IPS DF 4.7 (cell line): ENCODE measurements around the gene TNKS2.
"Not testable (repeated sequence)": the region's sequence is repeated elsewhere in the genome, so short reads cannot be mapped to it uniquely, and the experiment has no call there.

ENCODE experiments used
- DNase-seq: peaks from one replicate; pipeline ENCODE4 v3.0.0-alpha.2; 2013; ENCODE audit warnings: low spot score; ENCODE audit errors: extremely low read depth

The TNKS2 gene

DNA sequence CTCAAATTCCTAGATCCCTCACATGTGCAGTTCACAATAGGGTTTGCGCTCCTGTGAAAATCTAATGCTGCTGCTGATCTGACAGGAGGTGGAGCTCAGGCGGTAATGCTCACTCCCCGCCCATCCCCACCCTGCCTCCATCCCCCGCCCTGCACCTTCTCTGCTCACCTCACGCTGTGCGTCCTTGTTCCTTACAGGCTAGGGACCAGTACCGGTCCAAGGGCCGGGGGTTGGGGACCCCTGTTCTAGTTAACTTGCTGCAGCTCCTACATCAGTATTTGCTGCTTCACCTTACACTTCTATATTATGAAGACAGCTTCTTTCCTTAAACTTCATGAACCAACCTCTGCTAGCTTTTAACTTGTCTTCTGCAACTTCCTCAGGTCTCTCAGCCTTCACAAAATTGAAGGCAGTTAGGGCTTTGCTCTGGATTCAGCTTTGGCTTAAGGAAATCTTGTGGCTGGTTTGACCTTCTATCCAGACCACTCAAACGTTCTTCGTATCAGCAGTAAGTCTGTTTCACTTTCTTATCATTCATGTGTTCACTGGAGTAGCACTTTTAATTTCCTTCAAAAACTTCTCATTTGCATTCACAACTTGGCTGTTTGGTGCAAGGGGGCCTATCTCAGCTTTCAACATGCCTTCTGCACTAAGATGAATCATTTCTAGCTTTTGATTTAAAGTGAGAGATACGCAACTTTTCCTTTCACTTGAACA lies 1.7 kb upstream of the TNKS2 start:
- no peak for DNase-seq

DNA sequence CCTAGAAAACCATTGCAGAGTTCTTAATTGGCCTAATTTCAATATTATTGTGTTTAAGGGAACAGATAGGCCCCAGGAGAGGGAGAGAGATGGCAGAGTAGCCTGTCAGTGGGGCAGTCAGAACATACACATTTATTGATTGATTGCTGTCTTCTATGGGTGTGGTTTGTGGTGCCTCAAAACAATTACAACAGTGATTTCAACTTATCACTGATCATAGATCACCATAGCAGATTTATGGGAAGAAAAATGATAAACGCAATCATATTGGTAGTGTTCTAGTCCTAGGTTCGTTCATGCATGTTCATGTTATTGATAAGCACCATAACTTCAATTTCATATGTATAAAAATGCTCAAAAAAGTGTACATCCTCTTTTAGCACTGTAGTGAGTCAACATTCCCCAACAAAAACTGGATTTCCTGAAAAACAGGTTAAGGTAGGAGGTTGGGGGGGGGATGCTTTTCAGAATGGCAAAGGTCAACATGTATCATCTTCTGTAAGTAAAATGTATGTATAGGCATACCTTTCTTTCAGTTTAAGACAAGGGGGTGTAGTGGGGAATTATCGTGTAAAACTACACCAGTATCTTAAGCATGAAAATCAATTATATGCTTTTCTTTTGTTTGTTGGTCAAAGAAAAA lies 1.1 kb upstream of the TNKS2 start:
- no peak for DNase-seq

DNA sequence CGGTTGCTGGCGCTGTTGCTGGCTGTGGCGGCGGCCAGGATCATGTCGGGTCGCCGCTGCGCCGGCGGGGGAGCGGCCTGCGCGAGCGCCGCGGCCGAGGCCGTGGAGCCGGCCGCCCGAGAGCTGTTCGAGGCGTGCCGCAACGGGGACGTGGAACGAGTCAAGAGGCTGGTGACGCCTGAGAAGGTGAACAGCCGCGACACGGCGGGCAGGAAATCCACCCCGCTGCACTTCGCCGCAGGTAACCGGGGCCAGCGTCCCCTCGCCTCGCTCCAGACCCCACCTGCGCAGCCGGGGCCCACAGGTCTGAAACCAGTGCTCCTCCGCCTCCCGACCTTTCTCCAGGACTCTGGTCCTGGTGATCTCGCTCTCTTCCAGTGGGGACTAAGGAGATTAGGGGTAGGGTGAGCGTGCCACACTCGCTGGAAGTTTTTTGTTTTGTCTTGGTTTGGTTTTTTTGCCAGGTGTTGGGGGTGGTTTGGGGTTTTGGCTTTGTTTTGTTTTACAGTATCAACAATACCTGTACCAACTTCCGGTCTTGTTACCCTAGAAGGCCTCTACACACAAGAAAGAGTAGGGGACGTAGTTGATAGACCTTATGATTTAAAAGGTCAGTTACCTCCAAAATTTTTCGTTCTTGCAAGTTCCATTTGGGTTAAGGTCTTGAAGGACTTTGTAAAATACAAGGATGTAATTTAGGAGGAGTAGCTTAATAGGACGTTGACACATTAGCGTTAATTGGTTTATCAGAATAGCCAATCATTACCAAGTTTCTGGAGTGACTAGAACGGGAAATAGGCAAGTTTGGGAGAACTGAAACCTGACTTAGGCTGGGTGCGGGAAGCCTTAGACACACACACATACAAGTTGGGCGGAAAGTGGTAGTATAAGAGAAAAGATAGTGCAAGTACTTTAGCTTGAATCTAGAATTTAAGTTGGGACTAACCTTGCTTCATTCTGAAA lies 704 bp downstream of the TNKS2 start:
- no peak for DNase-seq

DNA sequence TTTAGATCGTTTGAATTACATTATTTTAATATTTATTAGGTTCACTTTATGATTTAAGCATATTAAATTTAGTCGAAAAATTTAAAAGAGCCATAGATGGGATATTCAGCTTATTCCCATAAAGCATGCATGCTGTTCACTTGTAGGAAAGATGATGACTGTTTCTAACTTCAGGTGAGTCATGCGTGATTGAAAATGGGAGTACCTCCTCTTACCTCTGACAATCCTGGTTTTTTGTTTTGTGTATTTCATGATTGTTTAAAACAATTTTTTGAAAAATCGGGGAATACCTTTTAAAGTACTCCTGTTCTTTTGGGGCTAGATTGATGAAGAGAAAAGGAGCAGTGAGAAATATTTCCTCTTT lies 1.4 kb downstream of the TNKS2 start:
- no peak for DNase-seq

DNA sequence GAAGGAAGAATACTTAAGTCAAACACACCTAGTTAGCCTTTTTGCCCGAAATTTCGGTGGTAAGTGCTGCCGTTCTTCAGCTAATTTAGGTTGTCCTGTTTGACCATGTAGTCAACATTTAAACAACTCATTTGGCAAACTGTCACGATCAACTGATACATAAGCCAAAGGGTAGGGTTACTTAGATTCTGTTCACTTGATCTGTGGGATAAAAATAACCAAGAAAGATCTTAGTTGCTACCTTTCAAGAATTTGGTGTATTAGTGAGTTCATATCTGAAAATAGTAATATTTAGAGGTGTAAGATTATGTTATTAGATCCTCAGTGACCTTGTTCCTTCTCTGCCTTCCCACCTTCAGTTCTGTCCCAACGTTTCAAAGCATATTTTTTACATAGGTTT lies 2.0 kb downstream of the TNKS2 start:
- DNase-seq: no peak

DNA sequence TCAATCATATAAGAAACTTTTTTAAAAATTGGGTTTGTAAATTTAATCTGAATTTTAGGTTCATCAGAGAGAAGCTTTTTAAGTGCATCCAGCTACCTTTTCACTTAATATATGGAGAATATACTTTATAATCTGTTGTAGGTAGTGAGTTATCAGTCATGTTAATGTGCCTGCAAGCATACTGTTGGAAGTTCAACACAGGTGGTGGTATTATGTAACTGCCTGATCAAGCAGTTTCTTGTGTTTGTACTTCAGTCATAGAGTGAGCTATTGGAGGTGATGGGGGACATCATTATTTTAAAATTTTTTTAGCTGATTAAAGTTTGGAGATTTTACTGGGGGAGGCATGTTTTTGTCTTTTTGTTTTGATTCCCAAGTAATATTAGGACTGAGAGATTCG lies 2.5 kb downstream of the TNKS2 start:
- no peak for DNase-seq

DNA sequence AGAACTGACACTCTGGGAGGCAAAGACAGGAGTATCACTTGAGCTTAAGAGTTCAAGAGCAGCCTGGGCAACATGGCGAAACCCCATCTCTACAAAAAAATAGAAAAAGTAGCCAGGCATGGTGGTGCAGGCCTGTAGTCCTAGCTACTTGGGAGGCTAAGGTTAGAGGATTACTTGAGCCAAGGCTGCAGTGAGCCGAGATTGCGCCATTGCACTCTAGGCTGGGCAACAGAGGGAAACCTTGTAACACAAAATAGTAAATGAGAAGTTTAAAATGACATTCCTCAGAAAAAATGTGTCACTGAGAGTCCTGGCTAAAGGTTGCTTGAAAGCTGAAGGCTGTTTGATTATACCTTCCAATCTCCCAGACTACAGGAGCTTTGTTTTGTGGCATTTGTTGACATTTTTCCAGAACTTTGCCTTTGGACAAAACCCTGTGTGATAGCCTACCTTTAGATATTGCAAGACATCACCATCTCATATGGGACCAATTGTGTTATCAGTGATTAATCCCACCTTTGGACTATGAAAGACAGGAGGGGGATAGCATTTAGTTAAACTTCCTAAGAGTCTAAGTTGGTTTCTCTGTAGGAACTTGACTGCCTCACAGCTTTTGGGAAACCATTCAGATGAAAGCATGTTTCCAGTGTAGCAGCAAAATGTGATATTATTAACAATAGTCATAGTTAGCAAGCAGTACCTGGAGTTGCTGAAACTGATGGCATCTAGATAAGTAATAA lies 5.3 kb downstream of the TNKS2 start:
- DNase-seq: no peak

DNA sequence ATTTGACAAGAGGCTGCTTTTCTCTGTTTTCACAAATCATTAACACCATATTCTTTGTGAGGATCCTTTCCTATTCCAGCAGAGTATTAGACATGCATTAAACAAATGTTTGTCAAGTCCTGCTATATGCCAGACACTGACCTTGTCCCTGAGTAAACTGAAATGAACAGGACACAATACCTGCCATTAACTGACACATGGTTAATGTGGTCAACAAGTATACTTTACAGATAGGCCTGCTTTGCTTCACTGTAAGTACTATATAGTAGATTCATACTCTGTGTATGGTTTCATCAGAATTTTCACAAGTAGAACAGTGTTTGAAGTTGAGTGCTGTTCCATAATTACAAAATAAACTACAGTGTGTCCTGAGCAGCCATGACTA lies 5.9 kb downstream of the TNKS2 start:
- no peak for DNase-seq

DNA sequence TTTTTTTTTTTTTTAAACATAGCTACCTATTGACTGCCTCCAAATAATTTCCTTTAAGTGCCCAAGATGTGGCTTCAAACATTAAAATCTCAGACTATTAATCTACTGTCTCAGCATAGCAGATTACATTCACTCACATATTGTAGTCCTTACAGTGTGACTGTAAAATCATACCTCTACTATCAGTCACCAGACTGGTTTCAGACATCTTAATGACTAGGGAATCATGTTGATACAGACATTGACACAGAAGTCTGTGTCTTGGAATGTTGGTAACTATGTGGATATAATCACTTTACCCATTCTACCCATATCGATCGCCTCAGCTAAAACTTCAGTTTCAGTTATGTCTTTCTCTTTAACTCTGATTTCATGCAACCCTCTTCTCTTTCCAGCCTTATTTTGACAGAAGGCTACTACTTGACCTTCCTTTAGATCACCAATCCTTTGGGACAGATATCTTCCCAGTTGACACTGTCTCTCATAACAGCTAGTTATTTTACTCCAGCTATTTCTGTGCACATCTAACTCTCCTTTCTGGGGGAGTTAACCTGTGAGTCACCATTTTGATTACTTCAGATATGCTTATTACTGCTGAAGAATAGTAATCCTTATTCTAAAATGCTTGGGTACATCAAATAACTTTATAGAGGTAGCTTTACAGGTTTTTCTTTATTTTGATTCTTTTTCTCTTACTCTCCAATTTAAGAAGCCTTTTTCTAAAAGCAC lies 7.0 kb downstream of the TNKS2 start:
- no peak for DNase-seq

DNA sequence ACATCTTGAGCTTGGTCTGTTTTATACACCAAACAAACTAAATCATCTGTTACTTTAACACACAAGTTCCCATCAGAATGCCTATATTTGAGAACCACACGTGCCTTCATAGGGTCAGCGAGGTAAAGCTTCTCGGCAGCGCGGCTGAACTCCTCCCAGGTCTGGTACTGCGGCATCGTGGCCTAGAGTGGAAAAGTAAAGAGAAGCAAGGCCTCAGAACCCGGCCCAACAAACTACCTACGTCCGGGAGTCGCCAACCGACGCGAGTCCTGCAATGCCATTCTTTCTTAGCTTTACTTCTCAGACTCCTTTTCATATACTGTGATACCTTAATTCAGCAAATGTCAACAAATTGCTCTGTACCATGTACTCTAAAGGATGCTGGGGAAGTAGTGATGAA lies 9.0 kb downstream of the TNKS2 start:
- not testable (repeated sequence) for DNase-seq

DNA sequence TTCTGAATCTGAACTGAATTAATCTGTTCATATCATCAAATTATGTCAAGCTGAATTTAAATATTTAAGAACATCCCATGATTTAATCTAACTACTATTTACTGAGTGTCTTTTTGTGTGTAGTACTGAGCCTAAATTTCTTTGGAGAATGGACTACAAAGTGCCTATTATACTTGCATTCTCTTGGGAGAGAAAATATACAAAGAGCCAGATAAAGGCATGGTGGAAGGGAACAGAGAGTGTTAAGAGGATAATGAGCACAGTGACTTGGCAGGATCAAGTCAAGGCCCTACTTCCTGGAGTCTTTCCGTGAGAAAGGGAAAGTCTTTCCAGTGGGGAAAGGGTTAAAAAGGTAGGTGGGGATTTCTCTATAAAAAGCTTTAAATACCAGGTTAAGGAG lies 15.0 kb downstream of the TNKS2 start:
- DNase-seq: no peak

DNA sequence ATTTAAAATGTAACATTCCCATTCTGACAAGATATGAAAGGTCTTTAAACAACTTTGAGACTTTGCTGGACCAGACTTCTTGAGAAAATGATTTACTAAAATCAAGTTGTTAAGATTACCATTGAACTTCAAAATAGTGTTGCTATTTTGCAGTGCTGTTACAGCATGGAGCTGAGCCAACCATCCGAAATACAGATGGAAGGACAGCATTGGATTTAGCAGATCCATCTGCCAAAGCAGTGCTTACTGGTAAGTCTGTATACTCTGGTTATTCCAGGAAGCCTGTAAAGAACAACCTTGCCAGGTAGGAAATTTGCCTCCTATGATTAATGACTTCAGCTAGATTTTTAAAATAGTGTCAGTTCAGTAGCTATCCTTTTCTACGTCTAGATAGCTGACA lies 18.8 kb downstream of the TNKS2 start:
- no peak for DNase-seq

DNA sequence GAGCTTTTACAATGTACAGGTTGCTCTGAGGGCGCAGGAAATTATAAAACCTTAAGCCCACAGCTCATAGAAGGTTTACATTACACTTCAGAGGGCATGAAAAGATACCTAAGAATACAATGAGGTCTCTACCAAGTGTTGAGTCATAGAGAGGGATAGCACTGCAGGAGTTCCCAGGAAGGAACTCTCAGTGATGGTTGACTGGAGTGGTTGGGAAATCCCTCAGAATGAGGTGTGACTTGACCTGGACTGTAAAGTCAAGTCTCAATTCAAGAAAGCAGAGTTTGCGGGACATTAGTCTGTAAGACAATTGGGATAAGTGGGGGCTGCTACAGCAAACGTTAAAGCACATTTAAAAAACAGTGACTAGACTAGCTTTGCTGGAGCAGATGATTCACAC lies 21.9 kb downstream of the TNKS2 start:
- no peak for DNase-seq

DNA sequence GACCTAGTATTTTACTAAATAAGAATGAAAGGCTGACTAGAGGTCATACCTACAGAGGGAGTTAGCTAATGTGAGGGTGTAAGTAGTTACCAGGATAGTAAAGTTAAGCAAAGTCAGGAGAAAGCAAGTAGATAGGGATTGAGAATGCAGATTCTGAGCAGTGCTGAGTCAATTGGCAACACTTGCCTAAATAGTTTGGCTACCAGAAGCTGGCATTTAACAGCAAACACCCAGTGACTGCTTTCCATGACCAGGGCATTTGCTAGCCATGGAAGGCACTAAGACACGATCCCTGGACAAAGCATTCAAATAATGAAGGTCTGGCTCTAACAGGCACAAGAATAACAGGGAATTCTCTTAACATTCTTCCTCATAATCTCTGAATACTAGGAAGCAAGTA lies 25.9 kb downstream of the TNKS2 start:
- no peak for DNase-seq

DNA sequence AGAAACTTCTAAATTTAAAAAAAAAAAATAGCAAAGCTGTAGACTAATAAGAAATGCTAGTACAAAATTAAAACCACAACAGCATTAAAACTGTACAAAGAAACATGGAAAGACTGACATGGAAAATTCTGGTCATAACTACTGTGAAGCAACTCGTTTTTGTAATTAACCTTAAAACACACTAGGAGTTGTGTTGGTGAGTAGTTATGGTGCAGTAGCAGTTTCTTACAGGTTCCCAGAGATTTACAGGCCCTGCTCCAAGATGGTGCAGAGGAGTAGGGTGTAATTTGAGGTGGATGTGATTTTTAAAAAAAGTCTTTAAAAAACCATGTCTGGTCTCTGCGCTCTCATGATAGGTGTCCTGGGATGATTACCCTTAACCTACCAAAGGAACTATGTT lies 31.0 kb downstream of the TNKS2 start:
- DNase-seq: no peak

DNA sequence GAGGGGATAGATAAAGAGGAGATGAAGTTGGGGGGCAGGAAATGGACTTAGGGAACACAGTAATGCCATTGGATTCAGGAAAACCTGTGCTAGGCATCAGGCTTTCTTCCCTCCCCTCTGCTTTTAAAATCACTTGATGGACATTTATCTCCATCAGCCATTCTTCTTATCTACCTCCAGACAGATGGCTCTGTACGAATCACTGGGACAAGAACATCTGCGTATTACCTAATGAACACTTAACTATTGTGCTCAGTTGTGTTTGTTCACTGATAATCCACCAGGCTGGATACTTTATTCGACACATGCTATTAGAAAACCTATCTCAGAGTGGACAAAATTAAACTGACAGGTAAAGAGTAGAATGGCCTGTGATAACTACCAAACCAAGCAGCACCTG lies 40.0 kb downstream of the TNKS2 start:
- no peak for DNase-seq

DNA sequence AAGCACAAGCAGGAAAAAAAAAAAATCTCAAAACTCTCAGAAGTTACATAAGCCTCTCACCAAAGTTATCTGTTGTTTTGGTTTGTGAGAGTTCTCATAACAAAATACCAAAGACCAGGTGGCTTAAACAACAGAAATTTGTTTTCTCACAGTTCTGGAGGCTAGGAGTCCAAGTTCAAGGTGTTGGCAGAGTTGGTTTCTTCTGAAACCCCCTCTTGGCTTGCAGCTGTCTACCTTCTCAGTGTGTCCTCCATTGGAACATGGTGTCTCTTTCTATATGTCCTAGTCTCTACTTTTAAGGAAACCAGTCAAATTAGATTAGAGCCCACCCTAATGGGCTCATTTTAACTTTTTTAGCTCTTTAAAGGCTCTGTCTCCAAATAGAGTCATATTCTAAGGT lies 44.9 kb downstream of the TNKS2 start:
- DNase-seq: no peak

DNA sequence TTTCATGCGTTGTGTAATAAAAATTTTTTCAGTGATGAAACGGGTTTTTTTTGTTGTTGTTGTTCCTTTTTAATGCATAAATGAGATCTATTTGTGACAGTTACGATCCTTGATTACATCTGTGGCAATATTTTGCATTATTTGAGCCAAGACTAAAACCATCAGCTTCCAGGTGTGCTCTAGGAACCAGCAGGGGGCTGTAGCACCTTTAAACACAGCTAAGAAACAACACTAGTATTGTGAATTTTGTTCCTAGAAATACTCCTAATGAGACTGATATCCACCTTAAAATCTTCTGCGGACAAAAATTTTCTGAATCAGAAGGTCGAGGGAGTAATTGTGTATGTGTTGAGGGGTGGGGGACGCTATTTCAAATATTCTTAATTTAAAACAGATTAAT lies 58.4 kb downstream of the TNKS2 start:
- DNase-seq: no peak

DNA sequence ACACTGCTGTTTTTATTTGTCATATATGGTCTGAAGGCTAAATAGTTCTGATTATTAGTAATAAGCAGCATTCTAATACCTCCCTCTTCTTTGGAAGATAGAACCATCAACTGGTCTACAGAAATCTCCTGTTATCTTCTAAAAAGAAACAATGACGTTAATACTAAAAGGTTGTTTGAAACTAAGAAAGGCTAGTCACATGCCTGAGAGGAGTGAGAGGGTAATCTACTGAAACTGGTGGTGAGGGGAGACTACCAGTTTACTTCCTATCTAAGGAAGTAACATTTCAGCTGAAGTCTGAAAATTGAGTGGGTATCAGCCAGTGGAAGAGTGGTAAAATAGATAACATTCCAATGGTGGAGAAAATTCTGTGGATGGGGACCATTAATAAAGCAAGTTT lies 62.7 kb downstream of the TNKS2 start:
- DNase-seq: no peak

DNA sequence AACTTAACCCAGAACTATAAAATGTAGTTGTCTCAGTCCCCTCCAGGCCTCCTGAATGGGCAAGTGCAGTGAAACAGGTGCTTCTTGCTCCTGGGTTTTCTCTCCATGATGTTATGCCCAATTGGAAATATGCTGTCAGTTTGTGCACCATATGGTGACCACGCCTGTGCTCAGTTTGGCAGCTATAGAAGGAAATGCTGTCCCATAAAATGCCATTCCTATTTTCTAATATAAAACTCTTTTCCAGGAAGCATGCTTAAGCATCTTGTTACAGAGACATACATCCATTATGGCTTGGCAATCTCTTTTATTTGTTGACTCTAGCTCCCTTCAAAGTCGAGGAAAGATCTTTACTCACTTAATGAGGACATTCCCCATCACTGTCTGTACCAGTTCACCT lies 65.9 kb downstream of the TNKS2 start:
- DNase-seq: no peak

DNA sequence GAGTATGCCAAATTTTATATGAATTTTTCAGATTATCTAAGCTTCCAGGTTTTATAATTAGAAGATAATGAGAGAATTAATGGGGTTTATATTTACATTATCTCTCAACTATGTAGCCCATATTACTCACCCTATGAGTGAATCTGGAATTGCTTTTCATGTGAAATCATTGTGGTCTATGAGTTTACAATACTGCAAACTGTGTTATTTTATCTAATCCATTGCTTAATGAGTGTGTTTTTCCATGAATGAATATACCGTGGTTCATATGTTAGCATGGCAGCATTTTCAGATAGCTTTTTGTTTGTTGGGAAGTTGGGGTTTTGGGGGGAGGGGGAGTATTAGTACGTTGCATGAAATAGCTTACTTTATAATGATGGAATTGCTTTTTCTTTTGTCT lies 66.5 kb downstream of the TNKS2 start:
- no peak for DNase-seq
